Keratinocyte (primary cell): ENCODE measurements around the gene LIN28B. TPM values are rescaled to one million over a fixed set of nuclear protein-coding genes. Genes with fewer than 3 reads are reported as not detected.

Experiments used
- DNase-seq: peaks from one replicate; pipeline ENCODE4 v3.0.0-alpha.2; 2011; ENCODE audit warnings: low read depth, missing footprints, low spot score
- FAIRE-seq: peaks from 2 replicates; lab custom pipeline; 2011; peaks lifted over from hg19 to GRCh38; lab: Jason Lieb, UNC
- H2AFZ ChIP-seq: 2 replicates; pipeline ENCODE4 v1.6.0; 2012; ENCODE audit warnings: low read length, control low read depth, inconsistent platforms; ENCODE audit not compliant: control insufficient read depth
- H3K27ac ChIP-seq: 2 replicates; pipeline ENCODE4 v1.5.1; 2011; ENCODE audit warnings: low read length; ENCODE audit not compliant: control insufficient read depth, insufficient read depth
- H3K27me3 ChIP-seq: 3 replicates; pipeline ENCODE4 v1.6.0; 2011; ENCODE audit warnings: low read length; ENCODE audit not compliant: control insufficient read depth, insufficient read depth; ENCODE audit errors: extremely low read depth
- H3K36me3 ChIP-seq, 2 experiments: 2 replicates in 1 of 2; 3 replicates in 1 of 2; pipeline ENCODE4 v1.5.1; 2011; ENCODE audit warnings: low read length in 2 of 2, mild to moderate bottlenecking in 1 of 2; ENCODE audit not compliant: control insufficient read depth in 2 of 2, insufficient read depth in 2 of 2; ENCODE audit errors: extremely low read depth in 1 of 2
- H3K4me1 ChIP-seq: 3 replicates; pipeline ENCODE4 v1.5.1; 2011; ENCODE audit warnings: low read length; ENCODE audit not compliant: control insufficient read depth, insufficient read depth; ENCODE audit errors: extremely low read depth
- H3K4me2 ChIP-seq: 3 replicates; pipeline ENCODE4 v1.6.0; 2011; ENCODE audit warnings: low read depth, low read length; ENCODE audit not compliant: control insufficient read depth, insufficient read depth; ENCODE audit errors: extremely low read depth
- H3K4me3 ChIP-seq, 3 experiments: fragments of 200-600 bp in 1 of 3; sonication (generic) in 1 of 3; 2 replicates in 2 of 3; 3 replicates in 1 of 3; pipeline ENCODE4 v1.5.1; 2011 to 2016; ENCODE audit warnings: low read length in 3 of 3, mild to moderate bottlenecking in 3 of 3, control low read depth in 2 of 3, inconsistent platforms in 1 of 3, low read depth in 1 of 3, mixed read lengths in 1 of 3, mixed run types in 1 of 3, moderate library complexity in 1 of 3; ENCODE audit not compliant: control insufficient read depth in 2 of 3, insufficient read depth in 2 of 3; ENCODE audit errors: extremely low read depth in 1 of 3
- H3K79me2 ChIP-seq: 2 replicates; pipeline ENCODE4 v1.6.0; 2012; ENCODE audit warnings: low read length; ENCODE audit not compliant: control insufficient read depth, insufficient read depth
- H3K9ac ChIP-seq: 3 replicates; pipeline ENCODE4 v1.6.0; 2011; ENCODE audit warnings: low read length; ENCODE audit not compliant: control insufficient read depth, insufficient read depth; ENCODE audit errors: extremely low read depth
- H3K9me1 ChIP-seq: 3 replicates; pipeline ENCODE4 v1.6.0; 2011; ENCODE audit warnings: low read length; ENCODE audit not compliant: control insufficient read depth, insufficient read depth; ENCODE audit errors: extremely low read depth
- H3K9me3 ChIP-seq: 2 replicates; pipeline ENCODE4 v1.5.1; 2012; ENCODE audit warnings: low read depth, low read length; ENCODE audit not compliant: control insufficient read depth
- H4K20me1 ChIP-seq: 3 replicates; pipeline ENCODE4 v1.6.0; 2011; ENCODE audit warnings: low read length; ENCODE audit not compliant: control insufficient read depth, insufficient read depth; ENCODE audit errors: extremely low read depth
- EZH2 ChIP-seq: IDR thresholded peaks from one replicate; pipeline ENCODE4 v1.6.1; 2012; ENCODE audit warnings: inconsistent platforms, mild to moderate bottlenecking, low read length, moderate library complexity
- dilution Hi-C: fragments of 300-500 bp; cut with MboI; formaldehyde crosslinking; loops from one replicate; pipeline ENCODE4 v1.7.0; 2020; ENCODE audit warnings: low sequenced_read_pairs; ENCODE audit not compliant: extremely low pct_ligation_motif_present
- polyA plus RNA-seq, 5 experiments: library from polyadenylated mRNA; depleted of rRNA in 3 of 5; stranded (reverse) in 3 of 5; stranded (forward) in 1 of 5; unstranded in 1 of 5; fragments of >200 nt; gene quantifications; 1 replicate in 1 of 5; 2 replicates in 3 of 5; 3 replicates in 1 of 5; pipeline versions ENCODE4 v1.2.1 to v1.2.3, GENCODE V29; 2011 to 2012; ENCODE audit warnings: missing spikeins in 2 of 5, low read depth in 1 of 5, low replicate concordance in 1 of 5
- TF ChIP-seq, protein P1 (sequence below), 3 experiments: IDR thresholded peaks in 1 of 3; conservative IDR thresholded peaks in 1 of 3; optimal IDR thresholded peaks in 1 of 3; 2 replicates in 2 of 3; 3 replicates in 1 of 3; pipeline versions ENCODE3 to v1.5.1; 2011; ENCODE audit warnings: low read length in 3 of 3, mild to moderate bottlenecking in 3 of 3, moderate library complexity in 2 of 3, control low read depth in 1 of 3, inconsistent platforms in 1 of 3; ENCODE audit not compliant: insufficient read depth in 2 of 3; ENCODE audit errors: extremely low read depth in 1 of 3

The LIN28B gene
- polyA plus RNA-seq, 1 donor (not counting 4 experiments of a cell fraction or from before 2014, with no cell fraction given), result not detected

- no peak overlapping the region for H3K4me2 ChIP-seq
- no peak overlapping the region for H3K27ac ChIP-seq
- FAIRE-seq (no peak), DNase-seq (no peak)
- H3K27me3 ChIP-seq, result no peaks in the 10 kb centered on the region
- H3K9me3 ChIP-seq, result no peaks in the 10 kb centered on the region
- TF ChIP-seq, protein P1, sequence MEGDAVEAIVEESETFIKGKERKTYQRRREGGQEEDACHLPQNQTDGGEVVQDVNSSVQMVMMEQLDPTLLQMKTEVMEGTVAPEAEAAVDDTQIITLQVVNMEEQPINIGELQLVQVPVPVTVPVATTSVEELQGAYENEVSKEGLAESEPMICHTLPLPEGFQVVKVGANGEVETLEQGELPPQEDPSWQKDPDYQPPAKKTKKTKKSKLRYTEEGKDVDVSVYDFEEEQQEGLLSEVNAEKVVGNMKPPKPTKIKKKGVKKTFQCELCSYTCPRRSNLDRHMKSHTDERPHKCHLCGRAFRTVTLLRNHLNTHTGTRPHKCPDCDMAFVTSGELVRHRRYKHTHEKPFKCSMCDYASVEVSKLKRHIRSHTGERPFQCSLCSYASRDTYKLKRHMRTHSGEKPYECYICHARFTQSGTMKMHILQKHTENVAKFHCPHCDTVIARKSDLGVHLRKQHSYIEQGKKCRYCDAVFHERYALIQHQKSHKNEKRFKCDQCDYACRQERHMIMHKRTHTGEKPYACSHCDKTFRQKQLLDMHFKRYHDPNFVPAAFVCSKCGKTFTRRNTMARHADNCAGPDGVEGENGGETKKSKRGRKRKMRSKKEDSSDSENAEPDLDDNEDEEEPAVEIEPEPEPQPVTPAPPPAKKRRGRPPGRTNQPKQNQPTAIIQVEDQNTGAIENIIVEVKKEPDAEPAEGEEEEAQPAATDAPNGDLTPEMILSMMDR (optimal IDR thresholded peaks at IDR 0.05 in 1 of 3, IDR thresholded peaks at IDR 0.05 in 1 of 3, conservative IDR thresholded peaks at IDR 0.05 in 1 of 3; ENCODE audit: extremely low read depth in 1 of 3, insufficient read depth in 2 of 3, low read length in 3 of 3), result no peak
- no peak for TF ChIP-seq EZH2
- no peaks in the 10 kb centered on the region for H4K20me1 ChIP-seq
- H2AFZ ChIP-seq, result no peak overlapping the region
- H3K36me3 ChIP-seq, result no peaks in the 10 kb centered on the region
- H3K9ac ChIP-seq, result no peak overlapping the region
- H3K4me1 ChIP-seq, result no peaks in the 10 kb centered on the region
- H3K79me2 ChIP-seq, result no peaks in the 10 kb centered on the region
- H3K9me1 ChIP-seq, result no peaks in the 10 kb centered on the region
- dilution Hi-C loops, result no loop called here
- no peak overlapping the region for H3K4me3 ChIP-seq
Observed at GRCh38 chr6:105014448-105014847, 57.5 kb downstream of the LIN28B start.

DNA sequence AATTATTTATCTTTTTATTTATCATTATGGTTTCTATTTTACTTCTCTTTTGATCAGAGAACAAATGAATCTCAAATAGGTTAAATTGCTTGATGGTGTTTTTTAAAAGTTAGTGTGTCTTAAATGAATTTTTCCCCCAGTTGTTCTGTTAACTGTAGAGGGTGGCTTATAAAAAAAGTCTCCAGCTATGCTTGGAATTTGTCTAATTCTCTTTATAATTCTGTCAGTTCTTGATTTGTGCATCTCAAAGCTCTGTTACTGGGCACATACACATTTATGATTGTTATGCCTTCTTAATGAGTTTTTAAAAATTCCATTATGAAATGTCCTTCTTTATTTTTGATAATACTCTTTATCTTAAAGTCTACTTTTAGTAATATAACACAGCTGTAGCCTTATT is 58.0 kb downstream of the LIN28B start:
- H3K36me3 ChIP-seq, result no peaks in the 10 kb centered on the region
- H3K9me3 ChIP-seq, result no peaks in the 10 kb centered on the region
- no peaks in the 10 kb centered on the region for H3K9me1 ChIP-seq
- H3K4me3 ChIP-seq, result no peak overlapping the region
- H4K20me1 ChIP-seq, result no peaks in the 10 kb centered on the region
- no peaks in the 10 kb centered on the region for H3K27me3 ChIP-seq
- H3K4me2 ChIP-seq, result no peak overlapping the region
- FAIRE-seq (no peak), DNase-seq (no peak)
- H3K79me2 ChIP-seq, result no peaks in the 10 kb centered on the region
- H3K9ac ChIP-seq, result no peak overlapping the region
- H3K27ac ChIP-seq, result no peak overlapping the region
- dilution Hi-C loops, result no loop called here
- no peak overlapping the region for H2AFZ ChIP-seq
- no peaks in the 10 kb centered on the region for H3K4me1 ChIP-seq
- TF ChIP-seq, protein P1 (optimal IDR thresholded peaks at IDR 0.05 in 1 of 3, IDR thresholded peaks at IDR 0.05 in 1 of 3, conservative IDR thresholded peaks at IDR 0.05 in 1 of 3; ENCODE audit: extremely low read depth in 1 of 3, insufficient read depth in 2 of 3, low read length in 3 of 3), result no peak
- no peak for TF ChIP-seq EZH2
